ENCODE data around the gene SULT1A2. TPM values are rescaled to one million over a fixed set of nuclear protein-coding genes. Genes with fewer than 3 reads are reported as not detected.

The SULT1A2 gene
- total and polyA plus RNA-seq, 2 of the 13 experiments (the other 11 are each of a cell fraction or from before 2014, with no cell fraction given) = 33.0 to 34.2 TPM

DNA sequence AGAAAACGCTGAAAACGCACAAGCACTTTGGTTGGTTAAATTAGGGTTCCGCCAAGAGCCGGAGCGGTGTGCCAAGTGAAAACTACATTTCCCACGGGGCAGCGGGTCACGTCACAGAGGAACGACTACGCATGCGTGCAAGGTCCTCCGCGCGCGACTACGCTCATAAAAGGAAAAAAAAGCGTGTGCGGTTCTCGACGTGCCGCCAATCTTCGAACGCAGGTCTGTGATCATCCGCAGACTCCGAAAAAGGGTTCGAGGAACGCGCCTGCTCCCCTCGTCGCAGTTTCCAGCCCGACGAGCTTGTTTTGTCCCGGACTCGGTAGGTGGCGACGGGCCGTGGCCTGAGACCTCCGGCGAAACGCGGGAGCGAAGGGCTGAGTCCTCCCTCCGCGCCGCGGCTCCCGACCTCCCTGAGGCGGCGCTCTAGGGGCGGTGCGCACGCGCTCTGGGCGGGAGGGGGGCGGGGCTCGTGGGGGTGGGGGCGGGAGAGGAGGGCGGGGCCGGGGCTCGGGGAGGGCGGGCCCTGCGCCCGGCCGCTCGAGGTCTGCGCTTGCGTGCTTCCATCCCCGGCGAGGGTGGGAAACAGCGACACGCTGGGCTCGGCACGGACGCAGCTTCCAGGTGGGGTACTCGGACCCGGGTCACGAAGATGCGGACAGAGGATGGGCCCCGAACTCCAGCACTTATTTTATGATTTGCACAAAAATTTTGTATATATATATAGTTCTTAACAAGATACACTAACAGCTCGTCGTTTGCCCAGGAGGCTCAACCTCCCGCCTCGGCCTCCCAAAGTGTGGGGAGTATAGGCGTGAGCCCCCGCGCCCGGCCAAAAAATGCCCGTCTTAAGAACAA lies 42.8 kb downstream of the SULT1A2 start, which contains the start of gene SGF29 (continued):
- TF ChIP-seq CCAR2 (optimal IDR thresholded peaks at IDR 0.05; ENCODE audit: low read depth, low read length) (no peak), ZBTB21 (CRISPR knock-in tag; IDR thresholded peaks at IDR 0.05) (no peak; the same call in 1 of the 2 replicates), ZNF274 (CRISPR knock-in tag; IDR thresholded peaks at IDR 0.05) (peak; percentile 97), ZEB1 (IDR thresholded peaks at IDR 0.05; ENCODE audit: insufficient replicate concordance, low read depth) (no peak), STAG1 (CRISPR knock-in tag; IDR thresholded peaks at IDR 0.05) (no peak; the same call in none of the 2 replicates), ZNF605 (CRISPR knock-in tag; IDR thresholded peaks at IDR 0.05) (peak; percentile 92), XRCC5 (optimal IDR thresholded peaks at IDR 0.05; ENCODE audit: low read length) (peak; percentile 48), RBFOX2 (IDR thresholded peaks at IDR 0.05; ENCODE audit: low read depth, low read length) (peak; percentile 99), GATAD2A (CRISPR knock-in tag; IDR thresholded peaks at IDR 0.05) (peak; percentile 79), ZNF564 (CRISPR knock-in tag; IDR thresholded peaks at IDR 0.05) (peak; percentile 74; the same call in 1 of the 2 replicates), STAT5B (CRISPR knock-in tag; IDR thresholded peaks at IDR 0.05) (no peak), NCOR1 (IDR thresholded peaks at IDR 0.05; ENCODE audit: borderline replicate concordance, low read length) (no peak), MYC (CRISPR knock-in tag; IDR thresholded peaks at IDR 0.05; ENCODE audit: borderline replicate concordance) (peak; percentile 98)
- TF ChIP-seq, protein P1, sequence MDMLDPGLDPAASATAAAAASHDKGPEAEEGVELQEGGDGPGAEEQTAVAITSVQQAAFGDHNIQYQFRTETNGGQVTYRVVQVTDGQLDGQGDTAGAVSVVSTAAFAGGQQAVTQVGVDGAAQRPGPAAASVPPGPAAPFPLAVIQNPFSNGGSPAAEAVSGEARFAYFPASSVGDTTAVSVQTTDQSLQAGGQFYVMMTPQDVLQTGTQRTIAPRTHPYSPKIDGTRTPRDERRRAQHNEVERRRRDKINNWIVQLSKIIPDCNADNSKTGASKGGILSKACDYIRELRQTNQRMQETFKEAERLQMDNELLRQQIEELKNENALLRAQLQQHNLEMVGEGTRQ (IDR thresholded peaks at IDR 0.05; ENCODE audit: low read depth, low read length) = no peak
- TF ChIP-seq, protein P1 (CRISPR knock-in tag; IDR thresholded peaks at IDR 0.05; ENCODE audit: borderline replicate concordance) = peak; percentile 70; the same call in 1 of the 2 replicates
- TF ChIP-seq, protein P2, sequence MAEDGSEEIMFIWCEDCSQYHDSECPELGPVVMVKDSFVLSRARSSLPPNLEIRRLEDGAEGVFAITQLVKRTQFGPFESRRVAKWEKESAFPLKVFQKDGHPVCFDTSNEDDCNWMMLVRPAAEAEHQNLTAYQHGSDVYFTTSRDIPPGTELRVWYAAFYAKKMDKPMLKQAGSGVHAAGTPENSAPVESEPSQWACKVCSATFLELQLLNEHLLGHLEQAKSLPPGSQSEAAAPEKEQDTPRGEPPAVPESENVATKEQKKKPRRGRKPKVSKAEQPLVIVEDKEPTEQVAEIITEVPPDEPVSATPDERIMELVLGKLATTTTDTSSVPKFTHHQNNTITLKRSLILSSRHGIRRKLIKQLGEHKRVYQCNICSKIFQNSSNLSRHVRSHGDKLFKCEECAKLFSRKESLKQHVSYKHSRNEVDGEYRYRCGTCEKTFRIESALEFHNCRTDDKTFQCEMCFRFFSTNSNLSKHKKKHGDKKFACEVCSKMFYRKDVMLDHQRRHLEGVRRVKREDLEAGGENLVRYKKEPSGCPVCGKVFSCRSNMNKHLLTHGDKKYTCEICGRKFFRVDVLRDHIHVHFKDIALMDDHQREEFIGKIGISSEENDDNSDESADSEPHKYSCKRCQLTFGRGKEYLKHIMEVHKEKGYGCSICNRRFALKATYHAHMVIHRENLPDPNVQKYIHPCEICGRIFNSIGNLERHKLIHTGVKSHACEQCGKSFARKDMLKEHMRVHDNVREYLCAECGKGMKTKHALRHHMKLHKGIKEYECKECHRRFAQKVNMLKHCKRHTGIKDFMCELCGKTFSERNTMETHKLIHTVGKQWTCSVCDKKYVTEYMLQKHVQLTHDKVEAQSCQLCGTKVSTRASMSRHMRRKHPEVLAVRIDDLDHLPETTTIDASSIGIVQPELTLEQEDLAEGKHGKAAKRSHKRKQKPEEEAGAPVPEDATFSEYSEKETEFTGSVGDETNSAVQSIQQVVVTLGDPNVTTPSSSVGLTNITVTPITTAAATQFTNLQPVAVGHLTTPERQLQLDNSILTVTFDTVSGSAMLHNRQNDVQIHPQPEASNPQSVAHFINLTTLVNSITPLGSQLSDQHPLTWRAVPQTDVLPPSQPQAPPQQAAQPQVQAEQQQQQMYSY (CRISPR knock-in tag; IDR thresholded peaks at IDR 0.05) = no peak
- TF ChIP-seq, protein P3, sequence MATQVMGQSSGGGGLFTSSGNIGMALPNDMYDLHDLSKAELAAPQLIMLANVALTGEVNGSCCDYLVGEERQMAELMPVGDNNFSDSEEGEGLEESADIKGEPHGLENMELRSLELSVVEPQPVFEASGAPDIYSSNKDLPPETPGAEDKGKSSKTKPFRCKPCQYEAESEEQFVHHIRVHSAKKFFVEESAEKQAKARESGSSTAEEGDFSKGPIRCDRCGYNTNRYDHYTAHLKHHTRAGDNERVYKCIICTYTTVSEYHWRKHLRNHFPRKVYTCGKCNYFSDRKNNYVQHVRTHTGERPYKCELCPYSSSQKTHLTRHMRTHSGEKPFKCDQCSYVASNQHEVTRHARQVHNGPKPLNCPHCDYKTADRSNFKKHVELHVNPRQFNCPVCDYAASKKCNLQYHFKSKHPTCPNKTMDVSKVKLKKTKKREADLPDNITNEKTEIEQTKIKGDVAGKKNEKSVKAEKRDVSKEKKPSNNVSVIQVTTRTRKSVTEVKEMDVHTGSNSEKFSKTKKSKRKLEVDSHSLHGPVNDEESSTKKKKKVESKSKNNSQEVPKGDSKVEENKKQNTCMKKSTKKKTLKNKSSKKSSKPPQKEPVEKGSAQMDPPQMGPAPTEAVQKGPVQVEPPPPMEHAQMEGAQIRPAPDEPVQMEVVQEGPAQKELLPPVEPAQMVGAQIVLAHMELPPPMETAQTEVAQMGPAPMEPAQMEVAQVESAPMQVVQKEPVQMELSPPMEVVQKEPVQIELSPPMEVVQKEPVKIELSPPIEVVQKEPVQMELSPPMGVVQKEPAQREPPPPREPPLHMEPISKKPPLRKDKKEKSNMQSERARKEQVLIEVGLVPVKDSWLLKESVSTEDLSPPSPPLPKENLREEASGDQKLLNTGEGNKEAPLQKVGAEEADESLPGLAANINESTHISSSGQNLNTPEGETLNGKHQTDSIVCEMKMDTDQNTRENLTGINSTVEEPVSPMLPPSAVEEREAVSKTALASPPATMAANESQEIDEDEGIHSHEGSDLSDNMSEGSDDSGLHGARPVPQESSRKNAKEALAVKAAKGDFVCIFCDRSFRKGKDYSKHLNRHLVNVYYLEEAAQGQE (IDR thresholded peaks at IDR 0.05; ENCODE audit: borderline replicate concordance in 1 of 2, low read depth in 1 of 2, low read length in 2 of 2) = peak in 1 of 2 experiments; percentile 45; a peak in 1 of 4 replicates
- TF ChIP-seq, protein P4, sequence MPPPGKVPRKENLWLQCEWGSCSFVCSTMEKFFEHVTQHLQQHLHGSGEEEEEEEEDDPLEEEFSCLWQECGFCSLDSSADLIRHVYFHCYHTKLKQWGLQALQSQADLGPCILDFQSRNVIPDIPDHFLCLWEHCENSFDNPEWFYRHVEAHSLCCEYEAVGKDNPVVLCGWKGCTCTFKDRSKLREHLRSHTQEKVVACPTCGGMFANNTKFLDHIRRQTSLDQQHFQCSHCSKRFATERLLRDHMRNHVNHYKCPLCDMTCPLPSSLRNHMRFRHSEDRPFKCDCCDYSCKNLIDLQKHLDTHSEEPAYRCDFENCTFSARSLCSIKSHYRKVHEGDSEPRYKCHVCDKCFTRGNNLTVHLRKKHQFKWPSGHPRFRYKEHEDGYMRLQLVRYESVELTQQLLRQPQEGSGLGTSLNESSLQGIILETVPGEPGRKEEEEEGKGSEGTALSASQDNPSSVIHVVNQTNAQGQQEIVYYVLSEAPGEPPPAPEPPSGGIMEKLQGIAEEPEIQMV (CRISPR knock-in tag; IDR thresholded peaks at IDR 0.05; ENCODE audit: low read depth) = peak; percentile 92; the same call in 1 of the 2 replicates
